Activated CD8-positive, alpha-beta memory T cell treated with anti-CD3 and anti-CD28 coated beads, Interleukin-2, amount 50 U/mL, for 1 hour (primary cell): Measurements from ENCODE around the gene SPATA4.

ENCODE experiments used
- DNase-seq: peaks from one replicate; pipeline ENCODE4 v3.0.0-alpha.2; 2020; ENCODE audit errors: extremely low read depth

SPATA4 gene

GRCh38 chr4:176189891-176190795, 5.2 kb downstream of the SPATA4 start:
- no peak for DNase-seq

GRCh38 chr4:176188654-176189053, 6.7 kb downstream of the SPATA4 start:
- DNase-seq = no peak

- DNase-seq = no peak
These were observed 7.8 kb downstream of the SPATA4 start for GRCh38 chr4:176187624-176188023.

- no peak for DNase-seq
These were observed 8.6 kb downstream of the SPATA4 start for GRCh38 chr4:176186671-176187395.

- DNase-seq = no peak
These were observed 9.3 kb downstream of the SPATA4 start for GRCh38 chr4:176186067-176186466.

GRCh38 chr4:176185051-176185450, 10.3 kb downstream of the SPATA4 start:
- no peak for DNase-seq

GRCh38 chr4:176163041-176163440, 32.3 kb downstream of the SPATA4 start:
- DNase-seq = no peak

GRCh38 chr4:176156656-176157055, 38.7 kb downstream of the SPATA4 start:
- DNase-seq = no peak

GRCh38 chr4:176153124-176153523, 42.3 kb downstream of the SPATA4 start:
- no peak for DNase-seq

GRCh38 chr4:176150704-176151103, 44.7 kb downstream of the SPATA4 start:
- no peak for DNase-seq

GRCh38 chr4:176150356-176150682, 45.1 kb downstream of the SPATA4 start:
- no peak for DNase-seq

- DNase-seq = no peak
These were observed 45.6 kb downstream of the SPATA4 start for GRCh38 chr4:176149680-176150355.

GRCh38 chr4:176142253-176142652, 53.1 kb downstream of the SPATA4 start:
- DNase-seq = no peak

- no peak for DNase-seq
These were observed 55.9 kb downstream of the SPATA4 start for GRCh38 chr4:176139518-176139917.

- DNase-seq = no peak
These were observed 57.8 kb downstream of the SPATA4 start for GRCh38 chr4:176137631-176138030.

- DNase-seq = no peak
These were observed 60.7 kb downstream of the SPATA4 start for GRCh38 chr4:176134670-176135069.
